NOMO-1 treated with DMSO at 0.1 percent for 48 hours (cell line): ENCODE data around the gene PELO.
"Not testable (repeated sequence)": the region's sequence is repeated elsewhere in the genome, so short reads cannot be mapped to it uniquely, and the experiment has no call there.

Experiments used
- DNase-seq: peaks from one replicate; lab custom pipeline; 2025; ENCODE audit not compliant: unreplicated experiment; lab: John Stamatoyannopoulos, UW

The PELO gene

GRCh38 chr5:52799983-52800393 is 12.3 kb downstream of the PELO start:
- DNase-seq = peak; percentile 95

GRCh38 chr5:52800394-52801213 is 12.9 kb downstream of the PELO start:
- DNase-seq = peak; percentile 24

DNA sequence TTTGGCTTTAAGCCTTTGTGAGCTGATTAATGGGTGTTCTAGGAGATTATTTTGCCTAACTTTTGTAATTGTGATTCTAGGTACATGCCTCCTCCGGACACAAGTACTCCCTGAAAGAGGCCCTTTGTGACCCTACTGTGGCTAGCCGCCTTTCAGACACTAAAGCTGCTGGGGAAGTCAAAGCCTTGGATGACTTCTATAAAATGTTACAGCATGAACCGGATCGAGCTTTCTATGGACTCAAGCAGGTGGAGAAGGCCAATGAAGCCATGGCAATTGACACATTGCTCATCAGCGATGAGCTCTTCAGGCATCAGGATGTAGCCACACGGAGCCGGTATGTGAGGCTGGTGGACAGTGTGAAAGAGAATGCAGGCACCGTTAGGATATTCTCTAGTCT is 13.6 kb downstream of the PELO start:
- DNase-seq = peak; percentile 23

GRCh38 chr5:52802272-52802973 is 14.7 kb downstream of the PELO start:
- DNase-seq = no peak

DNA sequence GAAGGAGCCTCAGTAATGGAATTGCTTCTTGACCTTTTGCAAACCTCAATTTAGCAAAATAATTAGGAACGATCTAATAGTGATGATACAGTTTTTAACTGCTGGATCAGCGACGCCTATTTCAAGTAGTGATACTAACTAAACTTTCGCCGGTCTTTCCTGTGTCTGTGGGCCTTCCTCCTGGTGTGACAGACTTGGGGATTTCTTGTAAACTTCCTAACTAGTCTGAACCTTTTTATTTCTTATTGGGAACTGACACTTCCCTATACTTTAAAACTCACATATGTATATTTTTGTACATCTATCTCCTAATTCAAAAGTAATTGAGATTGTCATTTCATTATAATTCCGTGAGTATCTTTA is 15.2 kb downstream of the PELO start:
- no peak for DNase-seq

- DNase-seq = peak; percentile 60
These were observed 16.7 kb downstream of the PELO start for GRCh38 chr5:52804387-52804791.

DNA sequence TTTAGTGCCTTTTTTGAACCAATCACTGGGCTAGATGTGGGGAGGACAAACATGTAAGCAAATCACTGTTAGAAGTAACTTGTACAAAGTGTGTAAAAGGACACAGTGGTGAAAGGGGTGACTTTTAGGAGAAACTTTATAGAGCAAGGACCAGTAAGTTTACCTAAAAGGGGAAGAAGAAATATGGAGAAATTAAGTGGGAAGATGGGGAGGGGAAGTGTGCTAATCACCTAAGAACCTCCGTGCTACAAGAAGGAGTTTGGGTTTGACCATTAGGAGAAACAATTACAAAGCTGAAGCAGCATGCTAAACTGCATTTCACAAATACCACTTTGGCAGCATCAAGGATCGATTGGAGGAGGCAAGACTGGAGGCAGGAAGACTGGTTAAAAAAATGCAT is 17.3 kb downstream of the PELO start:
- peak; percentile 17 for DNase-seq

GRCh38 chr5:52805615-52806014 is 17.9 kb downstream of the PELO start:
- peak; percentile 42 for DNase-seq

- DNase-seq = no peak
These were observed 19.3 kb downstream of the PELO start for GRCh38 chr5:52807037-52807436.

GRCh38 chr5:52807723-52808122 is 20.0 kb downstream of the PELO start:
- no peak for DNase-seq

DNA sequence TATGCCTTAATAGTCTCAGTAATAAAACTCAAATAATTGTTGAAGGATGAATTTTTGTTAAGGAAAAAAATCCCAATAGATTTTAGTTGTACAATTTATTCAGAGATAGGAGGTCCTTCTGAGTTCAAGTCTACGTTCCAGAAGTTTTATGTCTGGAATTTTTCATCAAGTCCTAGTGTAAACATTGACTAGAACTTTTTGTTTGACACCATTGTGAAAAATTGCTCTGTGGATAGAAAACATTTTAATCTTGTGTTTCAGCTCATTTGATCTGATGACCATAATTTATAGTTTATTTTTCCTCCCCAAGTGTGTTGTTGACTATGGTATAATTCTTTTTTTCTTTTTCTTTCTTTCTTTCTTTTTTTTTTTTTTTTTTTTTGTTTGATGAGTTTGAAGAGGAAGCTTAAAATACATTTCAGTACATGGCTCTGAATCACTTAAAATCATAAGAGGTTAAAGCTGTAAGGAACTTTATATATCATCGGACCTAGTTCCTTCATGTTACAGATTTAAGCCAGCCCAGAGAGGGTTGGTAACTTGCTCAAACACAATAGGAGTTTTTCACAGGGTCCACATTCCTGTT is 20.7 kb downstream of the PELO start:
- DNase-seq = no peak

GRCh38 chr5:52809884-52810283 is 22.2 kb downstream of the PELO start:
- peak; percentile 50 for DNase-seq

GRCh38 chr5:52810426-52810825 is 22.7 kb downstream of the PELO start:
- no peak for DNase-seq

- peak; percentile 91 for DNase-seq
These were observed 23.5 kb downstream of the PELO start for GRCh38 chr5:52811067-52811749.

GRCh38 chr5:52814352-52815148 is 26.8 kb downstream of the PELO start:
- DNase-seq = no peak

GRCh38 chr5:52817818-52818217 is 30.1 kb downstream of the PELO start:
- no peak for DNase-seq

DNA sequence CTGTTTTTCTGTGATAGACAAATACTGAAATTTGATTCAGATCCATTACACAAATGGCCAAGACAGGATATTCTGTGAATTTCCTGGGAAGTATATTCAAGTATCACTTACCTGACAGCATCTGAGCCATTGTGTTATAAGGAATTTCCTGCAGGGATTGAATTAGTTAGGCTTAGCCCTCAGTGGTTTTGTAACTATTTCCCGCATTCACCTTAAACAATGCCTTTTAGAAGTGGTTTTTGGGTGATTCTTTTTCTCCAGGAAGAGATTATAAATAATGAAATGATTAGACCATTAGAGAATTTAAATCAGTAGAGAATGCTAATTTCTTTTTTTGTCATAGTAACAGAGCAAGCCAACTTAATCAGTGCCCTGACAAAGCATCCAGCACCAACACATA is 30.6 kb downstream of the PELO start:
- no peak for DNase-seq

GRCh38 chr5:52818807-52819206 is 31.1 kb downstream of the PELO start:
- DNase-seq = not testable (repeated sequence)

DNA sequence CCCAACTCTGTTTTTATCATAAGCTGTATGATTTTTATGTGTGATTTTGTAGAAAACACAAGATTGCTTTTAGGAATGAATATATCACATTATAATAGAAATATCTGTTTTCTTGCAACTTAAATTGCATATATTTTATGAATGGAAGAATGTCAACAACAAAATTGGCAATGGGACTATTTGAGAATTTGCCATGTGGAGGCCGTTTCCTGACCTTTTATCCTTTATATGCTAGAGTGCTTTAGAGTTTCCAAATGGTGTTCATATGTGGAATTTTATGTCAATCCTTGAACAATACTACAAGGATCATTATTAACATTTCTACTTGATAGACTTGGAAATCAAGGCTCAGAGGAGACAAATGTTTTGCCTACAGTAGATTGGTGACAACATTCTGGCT is 34.2 kb downstream of the PELO start:
- DNase-seq = no peak

- DNase-seq = no peak
These were observed 34.7 kb downstream of the PELO start for GRCh38 chr5:52822437-52822836.

DNA sequence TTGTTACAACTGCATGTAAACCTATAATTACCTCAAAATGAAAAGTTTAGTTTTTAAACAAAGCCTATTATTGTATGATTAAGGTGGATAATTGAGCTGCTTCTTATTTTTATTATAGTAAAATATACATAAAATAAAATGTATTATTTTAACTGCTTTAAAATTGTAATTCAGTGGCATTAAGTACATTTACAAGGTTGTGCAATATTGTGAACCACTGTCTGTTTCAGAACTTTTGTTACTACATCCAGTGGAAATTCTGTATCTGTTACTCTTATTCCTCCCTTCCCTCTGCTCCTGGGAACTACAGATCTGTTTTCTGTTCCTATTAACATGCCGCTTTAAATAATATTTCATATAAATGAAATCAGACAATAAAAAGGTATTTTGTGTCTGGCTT is 37.1 kb downstream of the PELO start:
- no peak for DNase-seq
